ENCODE measurements around the gene SMYD2. TPM values are rescaled to one million over a fixed set of nuclear protein-coding genes. Genes with fewer than 3 reads are reported as not detected.

Gene SMYD2
- total and polyA plus RNA-seq, 2 experiments from 2014 or later = 3.6 to 5.9 TPM

GRCh38 chr1:214362188-214362882 is 81.4 kb downstream of the SMYD2 start (continued):
- TF ChIP-seq ZNF462 (CRISPR knock-in tag; IDR thresholded peaks at IDR 0.05) (no peak), EZH2 (IDR thresholded peaks at IDR 0.05; ENCODE audit: low read depth, unreplicated experiment) (no peak), CREB1 (CRISPR knock-in tag; IDR thresholded peaks at IDR 0.05; ENCODE audit: low read depth) (no peak), JUNB (IDR thresholded peaks at IDR 0.05; ENCODE audit: unreplicated experiment) (no peak)

GRCh38 chr1:214363386-214363785 is 82.4 kb downstream of the SMYD2 start:
- H3K27me3 ChIP-seq (ENCODE audit: insufficient read depth) = no peaks in the 10 kb centered on the region
- H3F3A ChIP-seq (replicated peaks; ENCODE audit: low read depth) = no peaks in the 10 kb centered on the region
- no peak overlapping the region for H3K4me2 ChIP-seq
- Mint-ChIP-seq H3K9me3 (no peaks in the 10 kb centered on the region), H3K27me3 (ENCODE audit: insufficient read depth, low read depth, poor library complexity) (peaks cover 2% of the 10 kb centered on the region), H3K36me3 (ENCODE audit: low read depth) (peaks cover 38% of the 10 kb centered on the region), H3K27ac (no peak overlapping the region), H3K4me3 (no peak overlapping the region), H3K4me1 (no peaks in the 10 kb centered on the region)
- H4K20me1 ChIP-seq (replicated peaks; ENCODE audit: insufficient read depth) = no peaks in the 10 kb centered on the region
- no peak overlapping the region for H3K4me3 ChIP-seq
- peaks cover 3% of the 10 kb centered on the region for H3K36me3 ChIP-seq (ENCODE audit: insufficient read depth)
- H3K9me2 ChIP-seq (ENCODE audit: insufficient read depth) = no peaks in the 10 kb centered on the region
- ATAC-seq (no peak), DNase-seq (ENCODE audit: low spot score) (no peak)
- H3K79me2 ChIP-seq (replicated peaks; ENCODE audit: insufficient read depth) = 0 out of 2 replicates have a peak, but pooled peaks cover 2% of the 10 kb centered on the region
- H3K27ac ChIP-seq (ENCODE audit: low read depth) = no peak overlapping the region
- no peaks in the 10 kb centered on the region for H3K4me1 ChIP-seq (ENCODE audit: insufficient read depth)
- H2AFZ ChIP-seq = no peak overlapping the region
- TF ChIP-seq EZH2phosphoT487 (IDR thresholded peaks at IDR 0.05; ENCODE audit: unreplicated experiment) (no peak), NANOG (IDR thresholded peaks at IDR 0.05; ENCODE audit: borderline replicate concordance) (no peak), ZNF462 (CRISPR knock-in tag; IDR thresholded peaks at IDR 0.05) (no peak), CREB1 (CRISPR knock-in tag; IDR thresholded peaks at IDR 0.05; ENCODE audit: low read depth) (no peak), CTCF (conservative IDR thresholded peaks at IDR 0.05; ENCODE audit: low read depth in 2 of 2) (no peak)

All from GM23338 (cell line).